Vagina (tissue), 2 donors: ENCODE data around the gene PDAP1.

Experiments
- POLR2A ChIP-seq, 2 donors: fragments of 450-650 bp; IDR thresholded peaks; one replicate each; pipeline ENCODE4 v1.6.1; 2017; ENCODE audit warnings: antibody characterized with exemption in 2 of 2, mild to moderate bottlenecking in 2 of 2, moderate library complexity in 2 of 2
- POLR2AphosphoS5 ChIP-seq, 2 donors: sonication (generic); formaldehyde crosslinking; IDR thresholded peaks; one replicate each; pipeline ENCODE4 v1.9.0; 2017; ENCODE audit warnings: antibody characterized with exemption in 2 of 2, mild to moderate bottlenecking in 2 of 2, low read depth in 1 of 2; ENCODE audit not compliant: insufficient read depth in 1 of 2
- TF ChIP-seq, protein P1 (sequence below), 3 experiments: fragments of 450-650 bp in 2 of 3; fragments of 200-600 bp in 1 of 3; sonication (generic) in 1 of 3; IDR thresholded peaks; one replicate each; pipeline ENCODE4 v1.5.1; 2017 to 2019; ENCODE audit warnings: antibody characterized with exemption in 3 of 3, mild to moderate bottlenecking in 2 of 3, moderate library complexity in 2 of 3

DNA sequence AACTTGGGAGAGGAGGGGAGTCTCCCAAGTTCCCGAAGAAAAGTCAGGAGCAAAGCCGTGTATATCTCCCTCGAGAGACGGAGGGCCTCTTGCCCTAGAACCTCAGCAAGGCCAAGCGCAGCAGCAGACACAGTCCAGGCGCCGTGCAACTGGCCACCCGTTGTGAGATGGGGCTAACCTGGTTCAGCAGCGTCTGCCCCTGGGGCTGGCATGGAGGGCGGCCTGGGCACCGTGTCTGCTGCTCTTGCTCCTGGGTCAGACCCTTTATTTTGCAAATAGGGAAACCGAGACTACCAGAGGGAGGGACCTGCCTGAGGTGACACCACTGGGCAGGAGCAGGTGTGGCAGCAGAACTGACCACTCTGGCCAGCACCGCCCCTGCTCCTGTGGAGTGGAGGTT, 44.1 kb upstream of the PDAP1 start:
- TF ChIP-seq, protein P1, sequence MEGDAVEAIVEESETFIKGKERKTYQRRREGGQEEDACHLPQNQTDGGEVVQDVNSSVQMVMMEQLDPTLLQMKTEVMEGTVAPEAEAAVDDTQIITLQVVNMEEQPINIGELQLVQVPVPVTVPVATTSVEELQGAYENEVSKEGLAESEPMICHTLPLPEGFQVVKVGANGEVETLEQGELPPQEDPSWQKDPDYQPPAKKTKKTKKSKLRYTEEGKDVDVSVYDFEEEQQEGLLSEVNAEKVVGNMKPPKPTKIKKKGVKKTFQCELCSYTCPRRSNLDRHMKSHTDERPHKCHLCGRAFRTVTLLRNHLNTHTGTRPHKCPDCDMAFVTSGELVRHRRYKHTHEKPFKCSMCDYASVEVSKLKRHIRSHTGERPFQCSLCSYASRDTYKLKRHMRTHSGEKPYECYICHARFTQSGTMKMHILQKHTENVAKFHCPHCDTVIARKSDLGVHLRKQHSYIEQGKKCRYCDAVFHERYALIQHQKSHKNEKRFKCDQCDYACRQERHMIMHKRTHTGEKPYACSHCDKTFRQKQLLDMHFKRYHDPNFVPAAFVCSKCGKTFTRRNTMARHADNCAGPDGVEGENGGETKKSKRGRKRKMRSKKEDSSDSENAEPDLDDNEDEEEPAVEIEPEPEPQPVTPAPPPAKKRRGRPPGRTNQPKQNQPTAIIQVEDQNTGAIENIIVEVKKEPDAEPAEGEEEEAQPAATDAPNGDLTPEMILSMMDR (IDR thresholded peaks at IDR 0.05) = no peak
- no peak for TF ChIP-seq POLR2AphosphoS5 (IDR thresholded peaks at IDR 0.05; ENCODE audit: insufficient read depth in 1 of 2, low read depth in 1 of 2)
- TF ChIP-seq POLR2A (IDR thresholded peaks at IDR 0.05) = no peak
